GM19397 (cell line): ENCODE results near the gene ATP11A.

Experiments used
- ATAC-seq: cut with Tn5 transposase; IDR thresholded peaks from one replicate; pipeline ENCODE4 v1.9.1; 2021; ENCODE audit warnings: mild to moderate bottlenecking, moderate library complexity; ENCODE audit not compliant: unreplicated experiment

The ATP11A gene

GRCh38 chr13:112813552-112813951 lies 123.7 kb downstream of the ATP11A start:
- ATAC-seq, result no peak

- ATAC-seq, result no peak
These were observed 125.2 kb downstream of the ATP11A start for GRCh38 chr13:112814905-112815585.

- ATAC-seq, result no peak
These were observed 126.0 kb downstream of the ATP11A start for GRCh38 chr13:112815871-112816270.

GRCh38 chr13:112818040-112818697 lies 128.3 kb downstream of the ATP11A start:
- no peak for ATAC-seq

GRCh38 chr13:112818698-112819045 lies 128.8 kb downstream of the ATP11A start:
- no peak for ATAC-seq

GRCh38 chr13:112819111-112819510 lies 129.3 kb downstream of the ATP11A start:
- no peak for ATAC-seq

GRCh38 chr13:112819816-112820215 lies 130.0 kb downstream of the ATP11A start:
- ATAC-seq, result no peak

- no peak for ATAC-seq
These were observed 130.5 kb downstream of the ATP11A start for GRCh38 chr13:112820318-112820717.

GRCh38 chr13:112821340-112822055 lies 131.7 kb downstream of the ATP11A start:
- no peak for ATAC-seq

GRCh38 chr13:112822851-112823250 lies 133.0 kb downstream of the ATP11A start:
- ATAC-seq, result no peak

GRCh38 chr13:112824429-112824828 lies 134.6 kb downstream of the ATP11A start:
- no peak for ATAC-seq

GRCh38 chr13:112825071-112825470 lies 135.2 kb downstream of the ATP11A start:
- ATAC-seq, result no peak

GRCh38 chr13:112825875-112826274 lies 136.0 kb downstream of the ATP11A start:
- no peak for ATAC-seq

- no peak for ATAC-seq
These were observed 136.7 kb downstream of the ATP11A start for GRCh38 chr13:112826565-112826964.

- no peak for ATAC-seq
These were observed 138.4 kb downstream of the ATP11A start for GRCh38 chr13:112828082-112828699.

GRCh38 chr13:112828756-112829155 lies 138.9 kb downstream of the ATP11A start:
- ATAC-seq, result no peak

- no peak for ATAC-seq
These were observed 141.4 kb downstream of the ATP11A start for GRCh38 chr13:112831196-112831595.

- ATAC-seq, result no peak
These were observed 142.0 kb downstream of the ATP11A start for GRCh38 chr13:112831801-112832200.

GRCh38 chr13:112832811-112833210 lies 143.0 kb downstream of the ATP11A start:
- no peak for ATAC-seq

GRCh38 chr13:112833551-112834257 lies 143.9 kb downstream of the ATP11A start:
- ATAC-seq, result no peak

GRCh38 chr13:112835344-112835743 lies 145.5 kb downstream of the ATP11A start:
- no peak for ATAC-seq
